GM23248 (cell line): ENCODE measurements around the gene FAM118B. TPM values are rescaled to one million over a fixed set of nuclear protein-coding genes. Genes with fewer than 3 reads are reported as not detected.

ENCODE experiments used
- DNase-seq: peaks from one replicate; pipeline ENCODE4 v3.0.0-alpha.2; 2015
- H2AFZ ChIP-seq: fragments of 200-600 bp; sonication (generic); 2 replicates; pipeline ENCODE4 v1.6.1; 2016; ENCODE audit warnings: antibody characterized with exemption
- H3F3A ChIP-seq: fragments of 200-600 bp; sonication (generic); 2 replicates; pipeline ENCODE4 v1.6.1; 2016; ENCODE audit warnings: mild to moderate bottlenecking, antibody characterized with exemption, mixed run types; ENCODE audit not compliant: insufficient read depth
- H3K27ac ChIP-seq: fragments of 200-600 bp; sonication (generic); 2 replicates; pipeline ENCODE4 v1.5.1; 2016; ENCODE audit warnings: mild to moderate bottlenecking
- H3K27me3 ChIP-seq: fragments of 200-600 bp; sonication (generic); replicated peaks from 2 replicates; pipeline ENCODE4 v1.6.1; 2016; ENCODE audit warnings: mild to moderate bottlenecking; ENCODE audit not compliant: insufficient read depth
- H3K36me3 ChIP-seq: fragments of 200-600 bp; sonication (generic); 2 replicates; pipeline ENCODE4 v1.6.1; 2016; ENCODE audit warnings: low read depth, mild to moderate bottlenecking
- H3K4me1 ChIP-seq: fragments of 200-600 bp; sonication (generic); 2 replicates; pipeline ENCODE4 v1.6.1; 2016; ENCODE audit warnings: mild to moderate bottlenecking; ENCODE audit not compliant: insufficient read depth
- H3K4me2 ChIP-seq: fragments of 200-600 bp; sonication (generic); one replicate; pipeline ENCODE4 v1.6.1; 2016; ENCODE audit warnings: mild to moderate bottlenecking; ENCODE audit not compliant: unreplicated experiment
- H3K4me3 ChIP-seq: fragments of 200-600 bp; sonication (generic); 2 replicates; pipeline ENCODE4 v1.5.1; 2016; ENCODE audit warnings: mild to moderate bottlenecking
- H3K79me2 ChIP-seq: fragments of 200-600 bp; sonication (generic); 2 replicates; pipeline ENCODE4 v1.6.1; 2016; ENCODE audit warnings: mild to moderate bottlenecking; ENCODE audit not compliant: insufficient read depth
- H3K9ac ChIP-seq: fragments of 200-600 bp; sonication (generic); 2 replicates; pipeline ENCODE4 v1.6.1; 2016; ENCODE audit warnings: mild to moderate bottlenecking
- H3K9me2 ChIP-seq: fragments of 200-600 bp; sonication (generic); 2 replicates; pipeline ENCODE4 v1.6.1; 2016; ENCODE audit warnings: mixed run types, mild to moderate bottlenecking, moderate library complexity; ENCODE audit not compliant: insufficient read depth
- H3K9me3 ChIP-seq: fragments of 200-600 bp; sonication (generic); one replicate; pipeline ENCODE4 v1.6.1; 2017; ENCODE audit warnings: low read depth
- H4K20me1 ChIP-seq: fragments of 200-600 bp; sonication (generic); 2 replicates; pipeline ENCODE4 v1.6.0; 2016; ENCODE audit not compliant: insufficient read depth
- EZH2 ChIP-seq: fragments of 200-600 bp; sonication (generic); IDR thresholded peaks from 2 replicates; pipeline ENCODE4 v1.6.1; 2018; ENCODE audit warnings: antibody characterized with exemption, mild to moderate bottlenecking; ENCODE audit not compliant: insufficient read depth, poor library complexity, severe bottlenecking
- EZH2phosphoT487 ChIP-seq: fragments of 200-600 bp; sonication (generic); IDR thresholded peaks from 2 replicates; pipeline ENCODE4 v1.6.1; 2018; ENCODE audit warnings: antibody characterized with exemption, moderate library complexity, mild to moderate bottlenecking, low read depth; ENCODE audit not compliant: insufficient read depth
- WGBS, 2 experiments: methylation state at CpG; one replicate each; pipeline ENCODE4 v1.1.6; 2015 to 2017; ENCODE audit warnings: low lambda C conversion rate in 2 of 2, low coverage in 1 of 2; ENCODE audit errors: missing lambda C conversion rate in 2 of 2; 5-methylcytosine and 5-hydroxymethylcytosine counted together
- in situ Hi-C: fragments of 300-500 bp; cut with MboI; formaldehyde crosslinking; loops from 2 replicates; pipeline ENCODE4 v1.15.0; 2020
- polyA plus RNA-seq: library from polyadenylated mRNA; unstranded; fragments of >200 nt; fragmentation: Nextera tagmentation; extraction: Ambion mirVana; gene quantifications from 2 replicates; pipeline ENCODE4 v1.2.1, GENCODE V29; 2016
- total RNA-seq: library from RNA; depleted of rRNA; stranded (reverse); fragments of >200 nt; shearing (Covaris generic); gene quantifications from 2 replicates; pipeline ENCODE4 v1.2.3, GENCODE V29; 2014

The FAM118B gene
- total and polyA plus RNA-seq, 2 experiments from 2014 or later, result 23.1 to 30.5 TPM

DNA sequence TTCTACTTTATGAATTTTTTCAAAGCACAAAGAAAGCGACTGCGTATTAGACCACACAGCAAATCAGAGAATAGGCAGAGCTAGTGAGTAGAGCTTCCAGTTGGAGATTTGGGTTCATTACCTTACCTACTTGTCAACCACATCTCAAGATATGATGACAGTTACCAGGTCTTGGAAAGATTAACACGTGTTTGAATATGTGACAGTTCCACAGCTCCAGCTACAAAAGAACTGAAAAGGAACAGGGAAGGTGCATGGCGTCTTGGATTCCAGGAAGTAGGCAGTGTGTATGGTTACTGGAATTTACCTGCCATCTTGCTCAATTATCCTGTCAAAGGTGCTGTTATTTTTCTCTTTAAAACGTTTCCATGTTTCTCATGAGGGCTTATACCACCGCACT lies 76.7 kb downstream of the FAM118B start:
- TF ChIP-seq EZH2 (no peak), EZH2phosphoT487 (no peak)

DNA sequence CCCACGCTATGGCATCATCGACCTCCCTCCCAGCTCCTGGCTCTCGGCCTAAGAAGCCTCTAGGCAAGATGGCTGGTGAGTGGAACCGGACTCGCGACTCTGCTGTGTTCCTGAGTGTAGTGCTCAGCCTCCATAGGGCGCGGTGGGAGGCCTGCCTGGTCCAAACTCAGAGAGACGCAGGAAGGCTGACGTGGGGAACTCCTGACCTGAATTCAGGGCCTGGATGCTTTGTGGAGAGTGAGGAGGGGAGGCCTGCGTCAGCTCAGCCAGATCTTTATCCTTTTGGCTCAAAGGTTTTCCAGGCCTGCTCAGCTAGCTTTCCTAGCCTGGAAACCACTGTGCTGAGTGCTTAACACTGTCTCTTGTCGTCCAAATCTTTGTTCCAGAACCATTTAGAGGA lies 79.3 kb downstream of the FAM118B start:
- WGBS, 2 experiments, result 86 to 88% methylated on average over 12 of the region's 12 CpGs
- no peaks in the 10 kb centered on the region for H3F3A ChIP-seq
- H3K9ac ChIP-seq, result no peak overlapping the region
- H3K4me1 ChIP-seq, result no peaks in the 10 kb centered on the region
- no peaks in the 10 kb centered on the region for H3K9me3 ChIP-seq
- H4K20me1 ChIP-seq, result peaks cover 10% of the 10 kb centered on the region; the same call in 1 of the 2 replicates
- H3K27ac ChIP-seq, result no peak overlapping the region
- DNase-seq, result no peak
- H3K27me3 ChIP-seq, result no peaks in the 10 kb centered on the region
- H3K36me3 ChIP-seq, result peaks cover 4% of the 10 kb centered on the region; the same call in 1 of the 2 replicates
- TF ChIP-seq EZH2phosphoT487, result no peak
- no peak for TF ChIP-seq EZH2
- in situ Hi-C loops, result no loop called here
- H3K4me2 ChIP-seq, result no peak overlapping the region
- H3K4me3 ChIP-seq, result no peak overlapping the region
- peaks cover 15% of the 10 kb centered on the region for H3K79me2 ChIP-seq
- H2AFZ ChIP-seq, result no peak overlapping the region
- no peaks in the 10 kb centered on the region for H3K9me2 ChIP-seq

More for the DNA sequence above, 76.7 kb downstream of the FAM118B start:
- Histone ChIP-seq H3K79me2 (peaks cover 21% of the 10 kb centered on the region), H2AFZ (no peak overlapping the region), H3K27ac (no peak overlapping the region), H3K9me2 (no peaks in the 10 kb centered on the region), H3K4me3 (no peak overlapping the region), H4K20me1 (peaks cover 10% of the 10 kb centered on the region; the same call in 1 of the 2 replicates), H3K36me3 (peaks cover under 1% of the 10 kb centered on the region; the same call in 1 of the 2 replicates), H3K9ac (no peak overlapping the region), H3K9me3 (no peaks in the 10 kb centered on the region), H3K4me1 (peaks cover 9% of the 10 kb centered on the region; the same call in 1 of the 2 replicates), H3F3A (peaks cover 24% of the 10 kb centered on the region), H3K4me2 (no peak overlapping the region), H3K27me3 (no peaks in the 10 kb centered on the region)
- in situ Hi-C loops, result no loop called here
- no peak for DNase-seq
- WGBS, 2 experiments, result 84 to 91% methylated on average over 6 of the region's 6 CpGs

- H3K27me3 ChIP-seq, result no peaks in the 10 kb centered on the region
- no peaks in the 10 kb centered on the region for H3K4me1 ChIP-seq
- TF ChIP-seq EZH2, result no peak
- TF ChIP-seq EZH2phosphoT487, result no peak
- no peak overlapping the region for H2AFZ ChIP-seq
- no peaks in the 10 kb centered on the region for H3K9me2 ChIP-seq
- no peaks in the 10 kb centered on the region for H3K9me3 ChIP-seq
- peaks cover 9% of the 10 kb centered on the region; the same call in 1 of the 2 replicates for H3K36me3 ChIP-seq
- H3K9ac ChIP-seq, result no peak overlapping the region
- WGBS, 2 experiments, result 95 to 96% methylated on average over 5 of the region's 5 CpGs
- no peak overlapping the region for H3K27ac ChIP-seq
- 0 out of 2 replicates have a peak, but pooled peaks cover 4% of the 10 kb centered on the region for H3K79me2 ChIP-seq
- no peak overlapping the region for H3K4me2 ChIP-seq
- no peak overlapping the region for H3K4me3 ChIP-seq
- H4K20me1 ChIP-seq, result no peaks in the 10 kb centered on the region
- peaks cover 6% of the 10 kb centered on the region; the same call in 1 of the 2 replicates for H3F3A ChIP-seq
- DNase-seq, result no peak
- in situ Hi-C loops, result no loop called here
These were observed 82.1 kb downstream of the FAM118B start for GRCh38 chr11:126293726-126294125.

DNA sequence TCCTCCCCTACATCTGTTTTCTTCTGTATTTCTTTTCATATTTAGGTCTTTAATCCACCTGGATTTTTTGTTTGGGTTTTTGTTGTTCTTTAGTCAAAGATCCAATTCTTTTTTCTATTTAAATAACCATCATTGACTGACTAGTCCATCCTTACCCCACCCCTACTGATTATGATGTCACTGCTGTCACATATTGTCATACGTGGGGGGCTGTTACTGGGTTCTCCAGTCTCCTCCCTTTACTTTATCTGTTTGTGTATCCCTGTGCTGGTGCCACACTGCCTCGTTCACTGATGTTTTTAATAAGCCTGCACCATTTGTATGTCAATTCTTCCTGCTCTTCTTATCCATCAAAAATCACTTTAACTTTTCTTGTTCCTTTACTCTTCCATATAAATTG lies 85.4 kb downstream of the FAM118B start:
- Histone ChIP-seq H3K9me2 (no peaks in the 10 kb centered on the region), H3K4me2 (no peak overlapping the region), H3K9ac (no peak overlapping the region), H4K20me1 (no peaks in the 10 kb centered on the region), H3K4me3 (no peak overlapping the region), H3K9me3 (no peaks in the 10 kb centered on the region), H2AFZ (no peak overlapping the region), H3F3A (peaks cover 6% of the 10 kb centered on the region; the same call in 1 of the 2 replicates), H3K79me2 (peaks cover 6% of the 10 kb centered on the region; the same call in 1 of the 2 replicates), H3K27ac (no peak overlapping the region), H3K36me3 (peaks cover 9% of the 10 kb centered on the region; the same call in 1 of the 2 replicates), H3K4me1 (no peaks in the 10 kb centered on the region), H3K27me3 (no peaks in the 10 kb centered on the region)
- TF ChIP-seq EZH2 (no peak), EZH2phosphoT487 (no peak)
- WGBS, 2 experiments, result 78 to 80% methylated on average over 2 of the region's 2 CpGs
- DNase-seq, result no peak
- in situ Hi-C loops, result no loop called here
